ENCODE results near the gene PMF1.
"Not testable (repeated sequence)": the region's sequence is repeated elsewhere in the genome, so short reads cannot be mapped to it uniquely, and the experiment has no call there.

The PMF1 gene

DNA sequence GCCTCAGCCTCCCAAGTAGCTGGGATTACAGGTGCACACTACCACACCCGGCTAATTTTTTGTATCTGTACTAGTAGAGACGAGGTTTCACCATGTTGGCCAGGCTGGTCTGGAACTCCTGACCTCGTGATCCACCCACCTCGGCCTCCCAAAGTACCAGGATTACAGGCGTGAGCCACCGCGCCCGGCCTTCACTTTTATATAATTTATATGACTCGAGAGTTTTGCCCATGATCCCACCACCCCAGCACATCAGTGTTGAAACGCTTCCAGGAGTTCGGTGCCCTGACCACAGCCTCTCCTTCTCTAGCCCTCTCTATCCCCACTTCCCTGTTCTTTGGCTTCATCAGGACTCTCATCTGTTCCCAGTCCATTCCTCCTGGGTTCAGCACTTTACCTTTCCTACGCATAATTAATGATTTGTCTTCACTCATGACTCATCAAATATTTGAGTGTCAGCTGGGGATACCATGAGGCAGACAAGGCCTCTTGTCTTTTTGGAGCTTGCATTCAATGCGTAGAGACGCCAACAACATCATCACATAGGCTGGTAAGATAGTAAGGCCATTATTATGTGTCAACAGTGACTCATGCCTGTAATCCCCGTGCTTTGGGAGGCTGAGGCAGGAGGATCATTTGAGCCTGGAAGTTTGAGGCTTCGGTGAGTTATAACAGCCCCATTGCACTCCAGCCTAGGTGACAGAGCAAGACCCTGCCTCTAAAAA, 1.4 kb downstream of the PMF1 start:
- peak overlapping the region; percentile 77 for H3K4me3 ChIP-seq (ENCODE audit: low read depth, low read length)
- no peak for DNase-seq (ENCODE audit: low read depth)
- in situ Hi-C loops (cut with HindIII; ENCODE audit: low sequenced_read_pairs), result no loop called here
- TF ChIP-seq, protein P1, sequence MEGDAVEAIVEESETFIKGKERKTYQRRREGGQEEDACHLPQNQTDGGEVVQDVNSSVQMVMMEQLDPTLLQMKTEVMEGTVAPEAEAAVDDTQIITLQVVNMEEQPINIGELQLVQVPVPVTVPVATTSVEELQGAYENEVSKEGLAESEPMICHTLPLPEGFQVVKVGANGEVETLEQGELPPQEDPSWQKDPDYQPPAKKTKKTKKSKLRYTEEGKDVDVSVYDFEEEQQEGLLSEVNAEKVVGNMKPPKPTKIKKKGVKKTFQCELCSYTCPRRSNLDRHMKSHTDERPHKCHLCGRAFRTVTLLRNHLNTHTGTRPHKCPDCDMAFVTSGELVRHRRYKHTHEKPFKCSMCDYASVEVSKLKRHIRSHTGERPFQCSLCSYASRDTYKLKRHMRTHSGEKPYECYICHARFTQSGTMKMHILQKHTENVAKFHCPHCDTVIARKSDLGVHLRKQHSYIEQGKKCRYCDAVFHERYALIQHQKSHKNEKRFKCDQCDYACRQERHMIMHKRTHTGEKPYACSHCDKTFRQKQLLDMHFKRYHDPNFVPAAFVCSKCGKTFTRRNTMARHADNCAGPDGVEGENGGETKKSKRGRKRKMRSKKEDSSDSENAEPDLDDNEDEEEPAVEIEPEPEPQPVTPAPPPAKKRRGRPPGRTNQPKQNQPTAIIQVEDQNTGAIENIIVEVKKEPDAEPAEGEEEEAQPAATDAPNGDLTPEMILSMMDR (IDR thresholded peaks at IDR 0.05; ENCODE audit: low read depth, low read length, missing control alignments), result no peak

DNA sequence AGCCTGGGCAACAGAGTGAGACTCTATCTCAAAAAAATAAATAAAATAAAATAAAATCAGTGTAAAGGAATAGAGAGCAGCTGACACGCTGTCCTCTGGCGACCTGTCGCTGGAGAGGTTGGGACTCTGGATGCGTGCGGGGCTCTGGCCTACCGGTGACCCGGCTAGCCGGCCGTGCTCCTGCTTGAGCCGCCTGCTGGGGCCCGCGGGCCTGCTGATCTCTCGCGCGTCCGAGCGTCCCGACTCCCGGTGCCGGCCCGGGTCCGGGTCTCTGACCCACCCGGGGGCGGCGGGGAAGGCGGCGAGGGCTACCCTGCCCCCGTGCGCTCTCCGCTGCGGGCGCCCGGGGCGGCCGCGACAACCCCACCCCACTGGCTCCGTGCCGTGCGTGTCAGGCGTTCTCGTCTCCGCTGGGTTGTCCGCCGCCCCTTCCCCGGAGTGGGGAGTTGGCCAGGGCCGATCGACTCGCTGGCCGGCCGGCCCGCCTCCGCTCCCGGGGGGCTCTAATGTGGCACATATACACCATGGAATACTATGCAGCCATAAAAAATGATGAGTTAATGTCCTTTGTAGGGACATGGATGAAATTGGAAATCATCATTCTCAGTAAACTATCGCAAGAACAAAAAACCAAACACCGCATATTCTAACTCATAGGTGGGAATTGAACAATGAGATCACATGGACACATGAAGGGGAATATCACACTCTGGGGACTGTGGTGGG, 3.7 kb downstream of the PMF1 start:
- in situ Hi-C loops (cut with HindIII; ENCODE audit: low sequenced_read_pairs); DNase-seq (ENCODE audit: low read depth): not testable (repeated sequence)

DNA sequence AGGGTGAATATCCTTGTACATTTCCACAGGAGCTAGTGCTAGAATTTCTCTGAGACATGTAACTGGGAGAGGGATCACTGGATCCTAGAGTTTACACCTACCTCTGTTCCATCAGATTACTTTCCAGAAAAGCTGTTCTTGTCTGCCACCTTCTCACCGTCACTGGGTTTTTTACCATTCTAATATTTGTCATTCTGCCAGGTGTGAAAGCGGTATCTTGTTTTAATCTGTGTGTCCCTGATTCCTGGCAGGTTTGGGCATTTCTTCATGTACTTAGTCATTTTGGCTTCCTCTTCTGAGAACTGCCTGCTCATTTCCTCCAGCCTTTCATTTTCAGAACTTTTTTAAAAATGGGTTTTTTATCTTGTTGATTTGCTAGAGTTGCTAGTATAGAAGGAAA, 5.1 kb downstream of the PMF1 start:
- no peak for DNase-seq (ENCODE audit: low read depth)
- in situ Hi-C loops (cut with HindIII; ENCODE audit: low sequenced_read_pairs), result no loop called here
- TF ChIP-seq, protein P1 (IDR thresholded peaks at IDR 0.05; ENCODE audit: low read depth, low read length, missing control alignments), result no peak
- H3K4me3 ChIP-seq (ENCODE audit: low read depth, low read length), result no peak overlapping the region

More for the DNA sequence above, 3.7 kb downstream of the PMF1 start:
- H3K4me3 ChIP-seq (ENCODE audit: low read depth, low read length), result not testable (repeated sequence)

DNA sequence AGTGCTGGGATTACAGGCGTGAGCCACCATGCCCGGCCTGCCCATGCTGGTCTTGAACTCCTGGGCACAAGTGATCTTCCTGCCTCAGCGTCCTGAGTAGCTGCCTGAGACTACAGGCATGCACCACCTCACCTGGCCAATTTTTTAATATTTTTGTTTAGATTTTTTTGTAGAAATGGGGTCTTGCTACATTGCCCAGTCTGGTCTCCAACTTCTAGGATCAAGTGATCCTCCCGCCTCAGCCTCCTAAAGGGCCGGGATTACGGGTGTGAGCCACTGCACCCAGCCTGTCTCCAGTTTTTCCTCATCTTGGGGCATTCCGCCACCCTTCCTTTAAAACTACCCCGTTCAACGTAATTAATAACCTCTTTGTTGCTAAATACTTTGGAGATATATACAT, 7.4 kb downstream of the PMF1 start:
- TF ChIP-seq, protein P1 (IDR thresholded peaks at IDR 0.05; ENCODE audit: low read depth, low read length, missing control alignments), result no peak
- in situ Hi-C loops (cut with HindIII; ENCODE audit: low sequenced_read_pairs), result loop anchor here (10.0 kb wide), 1 partner anchor 85 kb away; no protein-coding TSS in a partner anchor
- no peak overlapping the region for H3K4me3 ChIP-seq (ENCODE audit: low read depth, low read length)
- DNase-seq (ENCODE audit: low read depth), result no peak

DNA sequence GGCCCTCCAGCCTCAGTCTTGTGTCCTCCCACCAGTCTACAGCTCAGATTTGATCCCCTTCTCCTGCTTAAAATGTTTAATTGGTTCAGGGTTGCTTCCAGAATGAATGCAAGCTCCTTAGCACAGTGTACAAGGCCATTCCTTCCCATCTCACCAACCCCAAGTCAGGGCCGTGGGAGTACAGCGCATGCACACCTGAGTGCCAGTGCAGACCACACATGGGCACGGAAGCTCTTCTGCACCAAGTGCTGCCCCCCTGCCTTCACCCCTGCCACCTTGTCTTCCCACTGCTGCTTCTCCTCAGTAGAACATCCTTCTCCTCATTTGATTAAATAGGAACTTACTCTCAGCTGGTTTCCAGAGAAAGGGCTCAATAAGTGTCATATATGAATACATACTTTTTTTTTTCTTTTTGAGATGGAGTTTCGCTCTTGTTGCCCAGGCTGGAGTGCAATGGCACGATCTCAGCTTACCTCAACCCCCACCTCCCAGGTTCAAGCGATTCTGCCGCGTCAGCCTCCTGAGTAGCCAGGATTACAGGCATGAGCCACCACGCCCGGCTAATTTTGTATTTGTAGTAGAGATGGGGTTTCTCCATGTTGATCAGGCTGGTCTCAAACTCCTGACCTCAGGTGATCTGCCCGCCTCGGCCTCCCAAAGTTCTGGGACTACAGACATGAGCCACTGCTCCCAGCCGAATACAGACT, 9.3 kb downstream of the PMF1 start:
- TF ChIP-seq, protein P1 (IDR thresholded peaks at IDR 0.05; ENCODE audit: low read depth, low read length, missing control alignments), result no peak
- H3K4me3 ChIP-seq (ENCODE audit: low read depth, low read length), result no peak overlapping the region
- no peak for DNase-seq (ENCODE audit: low read depth)
- in situ Hi-C loops (cut with HindIII; ENCODE audit: low sequenced_read_pairs), result loop anchor here (10.0 kb wide), 1 partner anchor 87 kb away; no protein-coding TSS in a partner anchor

DNA sequence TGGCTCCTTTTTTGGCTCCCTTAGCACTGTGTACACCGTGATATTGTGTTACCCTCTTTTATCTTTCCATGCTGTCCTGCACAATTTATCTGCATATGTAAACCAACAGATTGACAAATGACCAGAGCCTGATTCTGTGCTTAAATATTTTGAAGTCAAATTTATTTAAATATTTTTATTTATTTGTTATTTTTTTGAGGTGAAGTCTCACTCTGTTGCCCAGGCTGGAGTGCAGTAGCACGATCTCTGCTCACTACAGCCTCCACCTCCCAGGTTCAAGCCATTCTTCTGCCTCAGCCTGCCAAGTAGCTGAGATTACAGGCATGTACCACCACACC, 12.8 kb downstream of the PMF1 start:
- H3K4me3 ChIP-seq (ENCODE audit: low read depth, low read length), result no peak overlapping the region
- no peak for DNase-seq (ENCODE audit: low read depth)
- in situ Hi-C loops (cut with HindIII; ENCODE audit: low sequenced_read_pairs), result loop anchor here (10.0 kb wide), 1 partner anchor 91 kb away; no protein-coding TSS in a partner anchor
- TF ChIP-seq, protein P1 (IDR thresholded peaks at IDR 0.05; ENCODE audit: low read depth, low read length, missing control alignments), result no peak
